HCT116 (cell line): Measurements from ENCODE around the gene RND1. TPM values are rescaled to one million over a fixed set of nuclear protein-coding genes. Genes with fewer than 3 reads are reported as not detected.

Experiments
- ATAC-seq: fragments of 200-7000 bp; cut with Tn5 transposase; 2 replicates; pipeline ENCODE4 v1.9.1; 2020; ENCODE audit warnings: mild to moderate bottlenecking, moderate library complexity
- BruUV-seq: library from RNA; stranded (reverse); fragments of 400-500 nt; replicated peaks from 2 replicates; lab custom pipeline; 2021; lab: Mats Ljungman, UMichigan
- CTCF ChIA-PET: fragments of 300-600 bp; sonication (Branson Sonifier 250); formaldehyde crosslinking; loops from one replicate; lab custom pipeline; 2021; ENCODE audit warnings: antibody characterized with exemption; lab: Charles Lee
- POLR2A ChIA-PET: fragments of 300-600, 350-600 bp; sonication (Branson Sonifier 250); formaldehyde crosslinking; loops from one replicate; lab custom pipeline; 2021; ENCODE audit warnings: antibody characterized with exemption; lab: Charles Lee
- RAD21 ChIA-PET, 2 experiments: fragments of 300-600 bp; sonication (Branson Sonifier 250); formaldehyde crosslinking; loops; one replicate each; lab custom pipeline; 2023; ENCODE audit warnings: low total read pairs in 2 of 2; ENCODE audit not compliant: uncharacterized antibody in 2 of 2, unreplicated experiment in 2 of 2, low non-redundant PET in 1 of 2; lab: Charles Lee
- DNase-seq: peaks from one replicate; pipeline ENCODE4 v3.0.0-alpha.2; 2010; ENCODE audit warnings: low read depth, low spot score
- H2AFZ ChIP-seq: fragments of 200-600 bp; shearing (Covaris generic), sonication (generic); 2 replicates; pipeline ENCODE4 v1.6.1; 2017; ENCODE audit warnings: low read depth, mixed run types, mixed read lengths, antibody characterized with exemption, low read length; ENCODE audit not compliant: poor library complexity, severe bottlenecking
- H3K27ac ChIP-seq: 2 replicates; pipeline ENCODE4 v1.5.1; 2012; ENCODE audit warnings: low read depth, low read length
- H3K27me3 ChIP-seq: fragments of 200-600 bp; sonication (generic); 2 replicates; pipeline ENCODE4 v1.6.1; 2016; ENCODE audit warnings: mixed run types, low read length, mixed read lengths; ENCODE audit not compliant: insufficient read depth
- H3K36me3 ChIP-seq, 2 experiments: fragments of 200-500 bp in 1 of 2; fragments of 200-600 bp in 1 of 2; sonication (Bioruptor generic) in 1 of 2; sonication (generic) in 1 of 2; 2 replicates each; pipeline versions ENCODE4 v1.5.1 to v1.6.1; 2014 to 2016; ENCODE audit warnings: low read length in 2 of 2, inconsistent platforms in 1 of 2, mixed read lengths in 1 of 2, mixed run types in 1 of 2; ENCODE audit not compliant: insufficient read depth in 2 of 2, control insufficient read depth in 1 of 2
- H3K4me1 ChIP-seq, 2 experiments: fragments of 200-600 bp in 1 of 2; sonication (generic) in 1 of 2; 2 replicates each; pipeline versions ENCODE4 v1.5.1 to v1.6.1; 2012 to 2017; ENCODE audit warnings: low read length in 2 of 2, inconsistent platforms in 1 of 2, mild to moderate bottlenecking in 1 of 2, mixed read lengths in 1 of 2, mixed run types in 1 of 2, moderate library complexity in 1 of 2; ENCODE audit not compliant: insufficient read depth in 2 of 2, control insufficient read depth in 1 of 2
- H3K4me2 ChIP-seq: fragments of 200-600 bp; sonication (generic); 2 replicates; pipeline ENCODE4 v1.6.1; 2017; ENCODE audit warnings: mixed run types, low read length, mixed read lengths
- H3K4me3 ChIP-seq, 2 experiments: fragments of 200-600 bp in 1 of 2; sonication (generic) in 1 of 2; replicated peaks in 1 of 2; 2 replicates each; pipeline ENCODE4 v1.5.1; 2011 to 2016; ENCODE audit warnings: low read length in 2 of 2, control low read depth in 1 of 2, low read depth in 1 of 2, mild to moderate bottlenecking in 1 of 2, mixed read lengths in 1 of 2, mixed run types in 1 of 2
- H3K79me2 ChIP-seq: fragments of 200-600 bp; sonication (generic); 2 replicates; pipeline ENCODE4 v1.6.1; 2017; ENCODE audit warnings: mild to moderate bottlenecking, mixed run types, low read length, moderate library complexity, mixed read lengths; ENCODE audit not compliant: insufficient read depth
- H3K9ac ChIP-seq: fragments of 200-600 bp; sonication (generic); 2 replicates; pipeline ENCODE4 v1.6.1; 2016; ENCODE audit warnings: low read length, mixed read lengths
- H3K9me2 ChIP-seq: fragments of 200-600 bp; sonication (generic), shearing (Covaris generic); 2 replicates; pipeline ENCODE4 v1.6.1; 2017; ENCODE audit warnings: mixed run types, mild to moderate bottlenecking, moderate library complexity; ENCODE audit not compliant: insufficient read depth
- H3K9me3 ChIP-seq, 2 experiments: fragments of 200-500 bp in 1 of 2; fragments of 200-600 bp in 1 of 2; sonication (Bioruptor generic) in 1 of 2; sonication (generic) in 1 of 2; 2 replicates each; pipeline ENCODE4 v1.6.1; 2014 to 2017; ENCODE audit warnings: low read length in 2 of 2, mixed read lengths in 2 of 2, inconsistent platforms in 1 of 2, low read depth in 1 of 2, mild to moderate bottlenecking in 1 of 2, mixed run types in 1 of 2, moderate library complexity in 1 of 2; ENCODE audit not compliant: control insufficient read depth in 1 of 2, insufficient read depth in 1 of 2
- H4K20me1 ChIP-seq: fragments of 200-600 bp; sonication (generic), shearing (Covaris generic); 2 replicates; pipeline ENCODE4 v1.6.1; 2017; ENCODE audit warnings: mixed run types, mild to moderate bottlenecking, moderate library complexity; ENCODE audit not compliant: insufficient read depth
- CEBPB ChIP-seq: IDR thresholded peaks from 2 replicates; pipeline ENCODE4 v1.6.1; 2012; ENCODE audit warnings: low read depth
- CTCF ChIP-seq, 3 experiments: fragments of 200-600 bp in 1 of 3; sonication (generic) in 1 of 3; IDR thresholded peaks in 2 of 3; conservative IDR thresholded peaks in 1 of 3; 2 replicates each; pipeline ENCODE4 v1.5.1; 2012 to 2017; ENCODE audit warnings: low read depth in 2 of 3, low read length in 2 of 3, antibody characterized with exemption in 1 of 3, borderline replicate concordance in 1 of 3, control low read depth in 1 of 3, mild to moderate bottlenecking in 1 of 3, mixed read lengths in 1 of 3, mixed run types in 1 of 3, moderate library complexity in 1 of 3; ENCODE audit not compliant: insufficient read depth in 1 of 3
- EGR1 ChIP-seq: IDR thresholded peaks from 2 replicates; pipeline ENCODE4 v1.6.1; 2012; ENCODE audit warnings: low read depth
- ELF1 ChIP-seq: IDR thresholded peaks from 2 replicates; pipeline ENCODE4 v1.6.1; 2012; ENCODE audit warnings: low read depth, borderline replicate concordance
- EZH2 ChIP-seq: fragments of 200-600 bp; sonication (generic); IDR thresholded peaks from 2 replicates; pipeline ENCODE4 v1.6.1; 2017; ENCODE audit warnings: antibody characterized with exemption, mixed run types
- EZH2phosphoT487 ChIP-seq: fragments of 200-600 bp; IDR thresholded peaks from 2 replicates; pipeline ENCODE4 v1.6.1; 2018; ENCODE audit warnings: antibody characterized with exemption, borderline replicate concordance
- FOSL1 ChIP-seq: IDR thresholded peaks from 2 replicates; pipeline ENCODE4 v1.6.1; 2012; ENCODE audit warnings: low read depth
- JUND ChIP-seq: IDR thresholded peaks from 2 replicates; pipeline ENCODE4 v1.6.1; 2012
- POLR2A ChIP-seq: IDR thresholded peaks from 2 replicates; pipeline ENCODE4 v1.7.0; 2011; ENCODE audit warnings: borderline replicate concordance; ENCODE audit not compliant: insufficient read depth, insufficient read length; ENCODE audit errors: extremely low read depth
- POLR2AphosphoS5 ChIP-seq: IDR thresholded peaks from 2 replicates; pipeline ENCODE4 v1.6.1; 2011; ENCODE audit warnings: mild to moderate bottlenecking, low read depth, low read length, moderate library complexity
- RAD21 ChIP-seq: IDR thresholded peaks from 2 replicates; pipeline ENCODE4 v1.6.1; 2012; ENCODE audit warnings: low read depth, mild to moderate bottlenecking
- SIN3A ChIP-seq: IDR thresholded peaks from 2 replicates; pipeline ENCODE4 v1.6.1; 2012; ENCODE audit warnings: low read depth
- SP1 ChIP-seq: IDR thresholded peaks from 2 replicates; pipeline ENCODE4 v1.6.1; 2012; ENCODE audit warnings: low read depth
- SRF ChIP-seq: IDR thresholded peaks from 2 replicates; pipeline ENCODE4 v1.6.1; 2012; ENCODE audit warnings: low read depth
- ZBTB33 ChIP-seq: IDR thresholded peaks from 2 replicates; pipeline ENCODE4 v1.6.1; 2011; ENCODE audit warnings: mild to moderate bottlenecking, low read length, moderate library complexity; ENCODE audit not compliant: insufficient replicate concordance; ENCODE audit errors: extremely low read depth
- ZFX ChIP-seq: fragments of 450-650 bp; IDR thresholded peaks from 2 replicates; pipeline ENCODE4 v1.6.1; 2017
- ZNF274 ChIP-seq: fragments of 200-500 bp; sonication (Bioruptor generic); IDR thresholded peaks from 2 replicates; pipeline ENCODE4 v1.6.1; 2014; ENCODE audit warnings: mild to moderate bottlenecking, low read depth, low read length, inconsistent platforms
- intact Hi-C: fragments of 100-400 bp; cut with micrococcal nuclease; formaldehyde crosslinking; loops from 2 replicates; pipeline ENCODE4 v1.10.0; 2022
- total RNA-seq: library from RNA; stranded (reverse); gene quantifications from one replicate; pipeline ENCODE4 v1.2.1, GENCODE V29; 2021; ENCODE audit not compliant: unreplicated experiment
- TF ChIP-seq, protein P1 (sequence below): IDR thresholded peaks from 2 replicates; pipeline ENCODE4 v1.6.1; 2012
- TF ChIP-seq, protein P2 (sequence below): IDR thresholded peaks from 2 replicates; pipeline ENCODE4 v1.6.1; 2012; ENCODE audit warnings: low read depth
- TF ChIP-seq, protein P3 (sequence below): IDR thresholded peaks from 2 replicates; pipeline ENCODE4 v1.6.1; 2012

RND1 gene
- total RNA-seq, 1 experiment from 2014 or later = 2.0 TPM

- peaks cover under 1 to 4% of the 10 kb centered on the region in 2 experiments; a peak in 1 of 4 replicates for H3K4me1 ChIP-seq
- no peak for ATAC-seq
- TF ChIP-seq, protein P1, sequence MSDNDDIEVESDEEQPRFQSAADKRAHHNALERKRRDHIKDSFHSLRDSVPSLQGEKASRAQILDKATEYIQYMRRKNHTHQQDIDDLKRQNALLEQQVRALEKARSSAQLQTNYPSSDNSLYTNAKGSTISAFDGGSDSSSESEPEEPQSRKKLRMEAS = no peak
- TF ChIP-seq POLR2A (no peak), ZFX (no peak), SIN3A (no peak), ZBTB33 (no peak), FOSL1 (no peak), SP1 (no peak), POLR2AphosphoS5 (no peak), CEBPB (no peak), EGR1 (no peak), ELF1 (no peak), EZH2 (no peak), EZH2phosphoT487 (no peak), JUND (no peak), ZNF274 (no peak), RAD21 (no peak), CTCF (IDR thresholded peaks at IDR 0.05 in 2 of 3, conservative IDR thresholded peaks at IDR 0.05 in 1 of 3; ENCODE audit: borderline replicate concordance in 1 of 3, insufficient read depth in 1 of 3, low read depth in 2 of 3, low read length in 2 of 3) (no peak), SRF (no peak)
- TF ChIP-seq, protein P2, sequence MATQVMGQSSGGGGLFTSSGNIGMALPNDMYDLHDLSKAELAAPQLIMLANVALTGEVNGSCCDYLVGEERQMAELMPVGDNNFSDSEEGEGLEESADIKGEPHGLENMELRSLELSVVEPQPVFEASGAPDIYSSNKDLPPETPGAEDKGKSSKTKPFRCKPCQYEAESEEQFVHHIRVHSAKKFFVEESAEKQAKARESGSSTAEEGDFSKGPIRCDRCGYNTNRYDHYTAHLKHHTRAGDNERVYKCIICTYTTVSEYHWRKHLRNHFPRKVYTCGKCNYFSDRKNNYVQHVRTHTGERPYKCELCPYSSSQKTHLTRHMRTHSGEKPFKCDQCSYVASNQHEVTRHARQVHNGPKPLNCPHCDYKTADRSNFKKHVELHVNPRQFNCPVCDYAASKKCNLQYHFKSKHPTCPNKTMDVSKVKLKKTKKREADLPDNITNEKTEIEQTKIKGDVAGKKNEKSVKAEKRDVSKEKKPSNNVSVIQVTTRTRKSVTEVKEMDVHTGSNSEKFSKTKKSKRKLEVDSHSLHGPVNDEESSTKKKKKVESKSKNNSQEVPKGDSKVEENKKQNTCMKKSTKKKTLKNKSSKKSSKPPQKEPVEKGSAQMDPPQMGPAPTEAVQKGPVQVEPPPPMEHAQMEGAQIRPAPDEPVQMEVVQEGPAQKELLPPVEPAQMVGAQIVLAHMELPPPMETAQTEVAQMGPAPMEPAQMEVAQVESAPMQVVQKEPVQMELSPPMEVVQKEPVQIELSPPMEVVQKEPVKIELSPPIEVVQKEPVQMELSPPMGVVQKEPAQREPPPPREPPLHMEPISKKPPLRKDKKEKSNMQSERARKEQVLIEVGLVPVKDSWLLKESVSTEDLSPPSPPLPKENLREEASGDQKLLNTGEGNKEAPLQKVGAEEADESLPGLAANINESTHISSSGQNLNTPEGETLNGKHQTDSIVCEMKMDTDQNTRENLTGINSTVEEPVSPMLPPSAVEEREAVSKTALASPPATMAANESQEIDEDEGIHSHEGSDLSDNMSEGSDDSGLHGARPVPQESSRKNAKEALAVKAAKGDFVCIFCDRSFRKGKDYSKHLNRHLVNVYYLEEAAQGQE = no peak
- TF ChIP-seq, protein P3, sequence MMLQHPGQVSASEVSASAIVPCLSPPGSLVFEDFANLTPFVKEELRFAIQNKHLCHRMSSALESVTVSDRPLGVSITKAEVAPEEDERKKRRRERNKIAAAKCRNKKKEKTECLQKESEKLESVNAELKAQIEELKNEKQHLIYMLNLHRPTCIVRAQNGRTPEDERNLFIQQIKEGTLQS = no peak
- TF ChIP-seq, all 23 proteins: peak for 0
- Histone ChIP-seq H3K79me2 (no peaks in the 10 kb centered on the region), H3K9me2 (no peaks in the 10 kb centered on the region), H3K27ac (no peak overlapping the region), H3K36me3 (no peaks in the 10 kb centered on the region), H2AFZ (no peak overlapping the region), H4K20me1 (no peaks in the 10 kb centered on the region), H3K27me3 (peaks cover 11% of the 10 kb centered on the region; the same call in 1 of the 2 replicates), H3K4me2 (no peak overlapping the region), H3K9me3 (no peaks in the 10 kb centered on the region), H3K9ac (no peak overlapping the region), H3K4me3 (no peak overlapping the region)
- DNase-seq = no peak
- ChIA-PET RAD21 (no interaction called here), CTCF (interaction anchor here (2.4 kb wide), 1 partner anchor 9 kb away, joined by 8 read pairs; no protein-coding TSS in a partner anchor), POLR2A (interaction anchor here (2.2 kb wide), 1 partner anchor 16 kb away, joined by 5 read pairs; the partner anchor contains the start of gene RND1)
- BruUV-seq = no TSS peak
- intact Hi-C loops = no loop called here
Measured at GRCh38 chr12:48881686-48882314, 16.1 kb upstream of the RND1 start.
